Spinal cord (tissue), 10 donors: ENCODE measurements around the gene UGT1A8. TPM values are rescaled to one million over a fixed set of nuclear protein-coding genes. Genes with fewer than 3 reads are reported as not detected.
"Not testable (repeated sequence)": the region's sequence is repeated elsewhere in the genome, so short reads cannot be mapped to it uniquely, and the experiment has no call there.

Experiments
- DNase-seq, 6 donors: peaks; one replicate each; pipeline versions ENCODE4 v3.0.0 to v3.0.0-alpha.2; 2013 to 2015; ENCODE audit warnings: low spot score in 6 of 6, low read depth in 4 of 6
- H3K27ac ChIP-seq: one replicate; pipeline ENCODE4 v1.5.1; 2013; ENCODE audit warnings: low read depth, low read length, control low read depth
- H3K27me3 ChIP-seq: one replicate; pipeline ENCODE4 v1.6.1; 2013; ENCODE audit warnings: low read length; ENCODE audit not compliant: control insufficient read depth, insufficient read depth
- H3K36me3 ChIP-seq: one replicate; pipeline ENCODE4 v1.6.1; 2013; ENCODE audit warnings: low read length; ENCODE audit not compliant: control insufficient read depth, insufficient read depth
- H3K4me1 ChIP-seq: one replicate; pipeline ENCODE4 v1.6.1; 2013; ENCODE audit warnings: low read length; ENCODE audit not compliant: control insufficient read depth, insufficient read depth
- H3K4me3 ChIP-seq: one replicate; pipeline ENCODE4 v1.5.1; 2013; ENCODE audit warnings: low read depth, low read length, control low read depth
- H3K9me3 ChIP-seq: one replicate; pipeline ENCODE4 v1.6.1; 2013; ENCODE audit warnings: low read length; ENCODE audit not compliant: control insufficient read depth, insufficient read depth
- WGBS: methylation state at CpG from one replicate; pipeline ENCODE4 v1.1.5; 2013; ENCODE audit warnings: missing lambda C conversion rate; ENCODE audit not compliant: insufficient coverage; 5-methylcytosine and 5-hydroxymethylcytosine counted together
- polyA plus RNA-seq, 2 donors: library from polyadenylated mRNA; unstranded; fragments of 120-200 nt; gene quantifications; one replicate each; pipeline ENCODE4 v1.2.1, GENCODE V29; 2013; ENCODE audit not compliant: insufficient read length in 2 of 2
- total RNA-seq, 2 donors: library from RNA; depleted of rRNA in 1 of 2; stranded (reverse); fragments of 120-200 nt in 1 of 2; fragments of >200 nt in 1 of 2; gene quantifications; one replicate each; pipeline versions ENCODE4 v1.2.3 to v1.2.4, GENCODE V29; 2013 to 2014
- donor health status: healthy.

Gene UGT1A8
- total and polyA plus RNA-seq, 4 donors, result not detected

- no CpG with 5 or more reads among the region's 1 CpG for WGBS
Observed at GRCh38 chr2:233597522-233597921, 19.9 kb upstream of the UGT1A8 start.

GRCh38 chr2:233598952-233599351 lies 18.5 kb upstream of the UGT1A8 start:
- H3K4me3 ChIP-seq, result no peak overlapping the region
- H3K27me3 ChIP-seq, result no peaks in the 10 kb centered on the region
- DNase-seq, result no peak
- 70% methylated on average over 2 of the region's 3 CpGs for WGBS
- no peaks in the 10 kb centered on the region for H3K36me3 ChIP-seq
- no peaks in the 10 kb centered on the region for H3K9me3 ChIP-seq
- H3K27ac ChIP-seq, result no peak overlapping the region
- no peaks in the 10 kb centered on the region for H3K4me1 ChIP-seq

More at GRCh38 chr2:233597522-233597921, 19.9 kb upstream of the UGT1A8 start:
- Histone ChIP-seq H3K36me3 (no peaks in the 10 kb centered on the region), H3K27ac (no peak overlapping the region), H3K27me3 (no peaks in the 10 kb centered on the region), H3K4me3 (no peak overlapping the region), H3K9me3 (no peaks in the 10 kb centered on the region), H3K4me1 (no peaks in the 10 kb centered on the region)
- DNase-seq, result no peak

GRCh38 chr2:233600386-233600785 lies 17.0 kb upstream of the UGT1A8 start:
- 88% methylated on average over 2 of the region's 2 CpGs for WGBS
- Histone ChIP-seq H3K9me3 (no peaks in the 10 kb centered on the region), H3K27ac (no peak overlapping the region), H3K27me3 (no peaks in the 10 kb centered on the region), H3K36me3 (no peaks in the 10 kb centered on the region), H3K4me3 (no peak overlapping the region), H3K4me1 (no peaks in the 10 kb centered on the region)
- DNase-seq, result peak in 1 of 6 donors; percentile 21

DNA sequence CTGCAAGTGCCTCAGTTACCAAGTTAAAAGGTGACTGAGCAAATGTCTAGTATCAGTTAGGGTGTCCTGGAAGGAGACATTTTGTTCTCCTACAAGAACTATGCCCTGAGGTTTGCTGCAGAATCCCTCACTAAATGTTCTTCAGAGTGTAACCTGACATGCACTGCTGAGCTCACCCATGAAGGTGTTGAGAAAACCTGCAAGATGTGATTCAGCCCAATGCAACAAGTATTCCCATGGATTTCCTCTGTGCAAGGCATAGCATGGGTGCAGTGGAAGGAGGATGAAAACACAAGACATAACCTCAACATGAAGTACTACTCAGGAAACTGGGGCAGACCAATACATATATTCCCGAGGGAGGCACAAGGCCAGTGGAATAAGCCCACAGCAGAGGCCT lies 15.4 kb upstream of the UGT1A8 start:
- H3K27me3 ChIP-seq, result no peaks in the 10 kb centered on the region
- no peak overlapping the region for H3K4me3 ChIP-seq
- no peak overlapping the region for H3K27ac ChIP-seq
- no peaks in the 10 kb centered on the region for H3K9me3 ChIP-seq
- DNase-seq, result no peak
- no peaks in the 10 kb centered on the region for H3K4me1 ChIP-seq
- no peaks in the 10 kb centered on the region for H3K36me3 ChIP-seq
- 100% methylated on average over 1 of the region's 1 CpG for WGBS

DNA sequence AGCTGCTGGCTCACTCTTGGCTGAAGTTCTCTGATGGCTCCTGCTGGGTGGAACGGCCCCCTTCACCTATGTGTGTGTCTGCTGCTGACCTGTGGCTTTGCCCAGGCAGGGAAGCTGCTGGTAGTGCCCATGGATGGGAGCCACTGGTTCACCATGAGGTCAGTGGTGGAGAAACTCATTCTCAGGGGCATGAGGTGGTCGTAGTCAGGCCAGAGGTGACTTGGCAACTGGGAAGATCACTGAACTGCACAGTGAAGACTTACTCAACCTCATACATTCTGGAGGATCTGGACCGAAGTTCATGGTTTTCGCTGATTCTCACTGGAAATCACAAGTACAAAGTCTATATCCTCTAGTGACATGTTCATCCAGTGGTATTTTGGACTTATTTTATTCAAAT lies 13.9 kb upstream of the UGT1A8 start:
- Histone ChIP-seq H3K4me1 (no peaks in the 10 kb centered on the region), H3K9me3 (no peaks in the 10 kb centered on the region), H3K27ac (no peak overlapping the region), H3K27me3 (no peaks in the 10 kb centered on the region), H3K4me3 (no peak overlapping the region), H3K36me3 (no peaks in the 10 kb centered on the region)
- no peak for DNase-seq
- WGBS, result 100% methylated on average over 2 of the region's 4 CpGs

DNA sequence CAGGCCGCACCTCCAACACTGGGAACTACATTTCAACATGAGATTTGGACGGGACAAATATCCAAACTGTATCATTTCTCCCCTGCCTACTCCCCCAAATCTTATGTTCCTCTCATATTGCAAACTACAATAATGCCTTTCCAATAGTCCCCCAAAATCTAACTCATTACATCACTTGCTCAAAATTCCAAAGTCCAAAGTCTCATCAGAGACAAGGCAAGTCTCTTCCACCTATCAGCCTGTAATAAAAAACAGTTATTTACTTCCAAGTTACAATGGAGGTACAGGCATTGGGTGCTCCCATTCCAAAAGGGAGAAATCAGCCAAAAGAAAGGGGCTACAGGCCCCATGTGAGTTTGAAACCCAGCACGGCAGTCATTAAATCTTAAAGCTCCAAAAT lies 12.6 kb upstream of the UGT1A8 start:
- Histone ChIP-seq H3K4me3 (no peak overlapping the region), H3K27me3 (no peaks in the 10 kb centered on the region), H3K9me3 (no peaks in the 10 kb centered on the region), H3K4me1 (no peaks in the 10 kb centered on the region), H3K36me3 (no peaks in the 10 kb centered on the region), H3K27ac (no peak overlapping the region)
- no peak for DNase-seq
- 92% methylated on average over 3 of the region's 3 CpGs for WGBS

DNA sequence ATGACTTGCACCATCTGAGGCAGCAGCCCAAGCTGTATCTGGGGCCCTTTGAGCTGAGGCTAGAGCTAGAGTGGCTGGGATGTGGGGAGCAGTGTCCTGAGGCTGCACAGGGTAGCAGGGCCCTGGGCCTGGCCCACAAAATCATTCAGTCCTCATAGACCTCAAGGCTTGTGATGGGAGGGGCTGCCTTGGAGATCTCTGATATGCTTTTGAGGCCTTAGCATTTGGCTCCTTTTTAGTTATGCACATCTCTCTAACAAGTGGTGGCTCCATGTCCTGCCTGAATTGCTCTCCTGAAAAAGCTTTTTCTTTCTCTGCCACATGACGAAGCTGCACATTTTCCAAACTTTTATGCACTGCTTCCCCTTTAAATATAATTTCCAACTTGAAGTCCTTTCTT lies 11.8 kb upstream of the UGT1A8 start:
- Histone ChIP-seq H3K27ac (no peak overlapping the region), H3K36me3 (no peaks in the 10 kb centered on the region), H3K9me3 (no peaks in the 10 kb centered on the region), H3K27me3 (no peaks in the 10 kb centered on the region), H3K4me3 (no peak overlapping the region), H3K4me1 (no peaks in the 10 kb centered on the region)
- DNase-seq, result no peak
- WGBS, result 67% methylated on average over 1 of the region's 1 CpG

- DNase-seq, result no peak
- H3K9me3 ChIP-seq, result no peaks in the 10 kb centered on the region
- H3K27me3 ChIP-seq, result no peaks in the 10 kb centered on the region
- H3K36me3 ChIP-seq, result no peaks in the 10 kb centered on the region
- H3K27ac ChIP-seq, result no peak overlapping the region
- H3K4me3 ChIP-seq, result no peak overlapping the region
- 100% methylated on average over 1 of the region's 4 CpGs for WGBS
- no peaks in the 10 kb centered on the region for H3K4me1 ChIP-seq
Observed at GRCh38 chr2:233611284-233611683, 6.1 kb upstream of the UGT1A8 start.

DNA sequence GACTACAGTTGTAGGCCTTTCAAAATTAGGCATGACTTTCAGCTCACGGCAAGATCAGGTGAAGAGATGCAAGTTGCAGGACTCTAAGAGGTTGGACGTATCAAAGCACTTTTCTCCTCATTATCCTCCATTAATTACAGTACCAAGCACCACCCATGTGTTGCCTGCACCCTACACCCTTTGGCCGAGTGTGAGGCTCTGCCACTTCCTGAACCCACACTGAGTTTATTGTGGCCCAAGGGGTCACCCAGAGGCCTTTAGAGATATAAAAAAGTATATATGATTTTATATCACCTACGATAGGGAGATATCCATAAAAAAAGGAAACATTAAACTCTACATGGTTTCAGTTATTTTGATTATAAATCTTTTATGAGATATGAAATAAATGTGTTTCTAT lies 2.8 kb downstream of the UGT1A8 start:
- 83% methylated on average over 2 of the region's 4 CpGs for WGBS
- H3K27ac ChIP-seq, result no peak overlapping the region
- DNase-seq, result no peak
- no peaks in the 10 kb centered on the region for H3K9me3 ChIP-seq
- no peaks in the 10 kb centered on the region for H3K4me1 ChIP-seq
- no peaks in the 10 kb centered on the region for H3K36me3 ChIP-seq
- H3K4me3 ChIP-seq, result no peak overlapping the region
- no peaks in the 10 kb centered on the region for H3K27me3 ChIP-seq

- H3K4me3 ChIP-seq, DNase-seq, H3K27ac ChIP-seq, H3K9me3 ChIP-seq, H3K36me3 ChIP-seq, H3K27me3 ChIP-seq, H3K4me1 ChIP-seq: not testable (repeated sequence)
- WGBS, result no CpG with 5 or more reads among the region's 5 CpGs
Observed at GRCh38 chr2:233621863-233622262, 4.4 kb downstream of the UGT1A8 start.
